ENCODE data around the gene SORBS2. TPM values are rescaled to one million over a fixed set of nuclear protein-coding genes. Genes with fewer than 3 reads are reported as not detected.

Gene SORBS2
- total RNA-seq, 3 donors from 2014 or later, result 44.9 to 416 (median 53.7) TPM

DNA sequence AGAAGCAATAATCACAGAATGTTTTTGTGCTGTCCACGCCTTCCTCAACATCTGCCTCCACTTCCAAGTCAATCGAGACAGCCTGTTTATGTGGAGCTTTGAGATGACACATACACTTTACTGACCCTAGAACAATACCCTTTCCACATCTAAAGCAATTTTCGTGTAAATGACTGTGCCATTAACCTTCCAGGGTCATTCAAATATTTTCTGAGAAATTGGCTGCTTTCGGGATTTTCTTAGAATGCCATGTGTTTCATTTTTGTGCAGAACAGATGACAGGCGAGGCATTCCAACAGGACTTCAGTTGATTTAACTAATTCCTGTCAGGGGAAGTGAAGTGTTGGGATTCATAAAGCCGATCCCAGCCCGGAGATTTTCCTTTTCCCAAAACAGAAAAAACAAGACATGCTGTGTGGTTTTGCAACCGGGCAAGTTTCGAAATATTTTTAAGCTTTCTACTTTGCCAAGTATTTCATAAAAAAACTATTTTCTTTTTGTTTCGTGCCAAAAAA is 73.9 kb downstream of the SORBS2 start:
- no peak for ATAC-seq
- DNase-seq, result no peak
- no peak overlapping the region for H3K4me3 ChIP-seq

DNA sequence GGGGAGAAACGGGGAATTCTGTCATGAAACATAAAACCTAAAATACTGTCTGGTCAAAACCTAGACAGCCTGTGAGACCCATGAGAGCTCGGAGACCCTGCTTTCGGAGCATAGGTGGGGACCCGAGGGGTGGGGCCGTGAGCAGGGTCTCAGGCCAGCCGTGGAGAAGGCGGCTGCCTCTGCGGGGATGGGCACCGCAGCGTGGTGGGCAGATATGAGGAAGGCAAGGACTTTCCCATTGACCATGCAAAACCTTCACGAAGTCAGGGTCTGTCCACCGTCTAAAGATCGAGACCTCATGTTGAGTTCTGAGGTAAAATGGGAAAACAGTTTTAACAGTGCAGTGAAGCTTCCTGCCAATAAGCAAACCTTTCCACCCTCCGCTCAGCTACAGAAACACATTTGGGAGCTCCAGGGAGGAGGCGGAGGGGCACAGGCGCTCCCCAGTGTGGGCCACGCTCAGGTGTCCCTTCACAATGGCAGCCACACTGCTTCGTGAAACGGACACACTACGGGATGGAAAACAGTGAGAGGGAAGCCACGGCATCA is 74.4 kb downstream of the SORBS2 start:
- Histone ChIP-seq H3K36me3 (ENCODE audit: low read depth) (no peaks in the 10 kb centered on the region), H3K4me3 (no peak overlapping the region), H3K4me1 (ENCODE audit: low read depth) (no peaks in the 10 kb centered on the region), H3K9me3 (no peaks in the 10 kb centered on the region)
- DNase-seq (no peak), ATAC-seq (no peak)
- intact Hi-C loops (cut with DNase I, micrococcal nuclease), result no loop called here
- TF ChIP-seq, protein P1, sequence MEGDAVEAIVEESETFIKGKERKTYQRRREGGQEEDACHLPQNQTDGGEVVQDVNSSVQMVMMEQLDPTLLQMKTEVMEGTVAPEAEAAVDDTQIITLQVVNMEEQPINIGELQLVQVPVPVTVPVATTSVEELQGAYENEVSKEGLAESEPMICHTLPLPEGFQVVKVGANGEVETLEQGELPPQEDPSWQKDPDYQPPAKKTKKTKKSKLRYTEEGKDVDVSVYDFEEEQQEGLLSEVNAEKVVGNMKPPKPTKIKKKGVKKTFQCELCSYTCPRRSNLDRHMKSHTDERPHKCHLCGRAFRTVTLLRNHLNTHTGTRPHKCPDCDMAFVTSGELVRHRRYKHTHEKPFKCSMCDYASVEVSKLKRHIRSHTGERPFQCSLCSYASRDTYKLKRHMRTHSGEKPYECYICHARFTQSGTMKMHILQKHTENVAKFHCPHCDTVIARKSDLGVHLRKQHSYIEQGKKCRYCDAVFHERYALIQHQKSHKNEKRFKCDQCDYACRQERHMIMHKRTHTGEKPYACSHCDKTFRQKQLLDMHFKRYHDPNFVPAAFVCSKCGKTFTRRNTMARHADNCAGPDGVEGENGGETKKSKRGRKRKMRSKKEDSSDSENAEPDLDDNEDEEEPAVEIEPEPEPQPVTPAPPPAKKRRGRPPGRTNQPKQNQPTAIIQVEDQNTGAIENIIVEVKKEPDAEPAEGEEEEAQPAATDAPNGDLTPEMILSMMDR (IDR thresholded peaks at IDR 0.05), result no peak

More for the DNA sequence above, 73.9 kb downstream of the SORBS2 start:
- intact Hi-C loops (cut with DNase I, micrococcal nuclease), result no loop called here
- H3K4me1 ChIP-seq (ENCODE audit: low read depth), result no peaks in the 10 kb centered on the region
- TF ChIP-seq, protein P1 (IDR thresholded peaks at IDR 0.05), result no peak
- H3K36me3 ChIP-seq (ENCODE audit: low read depth), result no peaks in the 10 kb centered on the region
- H3K9me3 ChIP-seq, result no peaks in the 10 kb centered on the region

DNA sequence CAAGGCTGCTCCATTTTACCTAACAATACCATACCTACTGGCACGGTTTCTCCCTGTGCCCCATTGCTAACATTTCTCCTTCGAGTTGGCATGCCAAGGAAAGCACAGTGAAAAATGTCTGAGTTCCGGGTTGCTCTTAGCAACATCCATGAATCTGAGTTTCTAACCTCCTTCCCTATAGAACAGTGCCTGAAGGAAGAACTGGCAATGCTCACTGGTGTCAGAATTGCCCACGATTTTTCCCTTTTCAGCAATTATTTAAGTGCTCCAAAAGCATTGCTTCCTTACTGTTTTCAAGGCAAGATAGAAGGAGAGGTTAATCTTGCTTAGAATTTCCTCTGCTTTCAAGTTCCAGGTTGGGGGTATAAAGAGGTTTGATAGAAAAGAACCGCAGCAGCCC is 75.1 kb downstream of the SORBS2 start:
- intact Hi-C loops (cut with DNase I, micrococcal nuclease), result no loop called here
- Histone ChIP-seq H3K36me3 (ENCODE audit: low read depth) (no peaks in the 10 kb centered on the region), H3K9me3 (no peaks in the 10 kb centered on the region), H3K4me3 (no peak overlapping the region), H3K4me1 (ENCODE audit: low read depth) (no peaks in the 10 kb centered on the region)
- TF ChIP-seq, protein P1 (IDR thresholded peaks at IDR 0.05), result no peak
- no peak for DNase-seq
- no peak for ATAC-seq

DNA sequence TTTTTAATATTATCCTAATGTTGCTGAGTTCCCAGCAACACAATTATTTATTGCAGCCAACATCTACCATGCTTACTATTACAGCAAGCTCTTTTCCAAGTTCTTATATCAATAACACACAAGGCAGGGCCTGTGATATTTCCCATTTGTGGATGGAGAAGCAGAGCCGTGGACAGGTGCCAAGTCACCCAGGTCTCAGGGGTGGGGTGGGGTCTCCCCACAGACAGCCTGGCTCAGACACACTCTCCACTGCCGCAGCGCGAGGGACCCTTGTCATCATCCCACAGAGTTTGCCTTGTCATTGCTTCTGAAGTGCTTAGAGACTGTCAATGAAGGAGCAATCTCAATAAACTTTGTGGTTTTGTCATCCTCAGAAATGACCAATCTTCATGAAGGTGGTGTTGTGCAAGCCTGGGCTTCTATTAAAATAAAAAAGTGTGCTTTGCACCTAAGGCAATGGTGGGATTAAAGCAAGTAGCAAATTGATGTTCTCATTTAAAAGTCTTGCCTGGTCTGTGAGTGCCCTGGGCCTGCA is 76.1 kb downstream of the SORBS2 start:
- Histone ChIP-seq H3K36me3 (ENCODE audit: low read depth) (no peaks in the 10 kb centered on the region), H3K4me3 (no peak overlapping the region), H3K9me3 (no peaks in the 10 kb centered on the region), H3K4me1 (ENCODE audit: low read depth) (no peaks in the 10 kb centered on the region)
- ATAC-seq (no peak), DNase-seq (no peak)
- intact Hi-C loops (cut with DNase I, micrococcal nuclease), result no loop called here
- TF ChIP-seq, protein P1 (IDR thresholded peaks at IDR 0.05), result no peak

DNA sequence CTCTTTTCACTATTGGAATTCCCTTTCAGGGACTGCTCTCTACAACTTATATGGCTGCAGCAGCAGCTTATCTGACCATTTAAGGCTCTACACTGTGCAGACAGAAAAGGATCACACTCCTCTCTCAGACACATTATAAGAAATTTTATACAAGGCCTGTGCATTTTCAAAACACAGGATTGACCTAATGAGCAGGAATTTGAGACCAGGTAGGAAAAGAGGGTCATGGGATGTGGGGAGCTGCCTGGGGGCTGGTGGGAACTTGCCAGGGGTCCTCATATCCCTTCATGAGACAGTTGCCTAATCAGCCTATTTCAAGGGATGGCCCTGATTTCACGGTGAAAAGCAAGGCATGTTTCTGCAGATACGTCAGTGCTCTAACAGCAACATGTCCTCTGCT is 77.1 kb downstream of the SORBS2 start:
- no peak for ATAC-seq
- intact Hi-C loops (cut with DNase I, micrococcal nuclease), result no loop called here

More for the DNA sequence above, 77.1 kb downstream of the SORBS2 start:
- TF ChIP-seq, protein P1 (IDR thresholded peaks at IDR 0.05), result no peak
- Histone ChIP-seq H3K9me3 (no peaks in the 10 kb centered on the region), H3K4me1 (ENCODE audit: low read depth) (no peaks in the 10 kb centered on the region), H3K36me3 (ENCODE audit: low read depth) (no peaks in the 10 kb centered on the region), H3K4me3 (no peak overlapping the region)
- no peak for DNase-seq

All from mucosa of descending colon (tissue), 3 donors.